ENCODE data around the gene LY6G6F. TPM values are rescaled to one million over a fixed set of nuclear protein-coding genes. Genes with fewer than 3 reads are reported as not detected.

LY6G6F gene
- total and polyA plus RNA-seq, 2 donors: not detected

GRCh38 chr6:31664790-31665500, 41.7 kb upstream of the LY6G6F start, which contains the start of gene GPANK1:
TSS of gene GPANK1 (minus strand) at chr6:31664997. CDS start at chr6:31664478, 519 bp downstream.
- peaks cover 6% of the 10 kb centered on the region for H3K36me3 ChIP-seq (ENCODE audit: insufficient read depth)
- WGBS: under 1% methylated on average over 39 of the region's 39 CpGs

GRCh38 chr6:31665501-31666336, 40.9 kb upstream of the LY6G6F start, which contains the start of gene CSNK2B:
TSS of gene CSNK2B (plus strand) at chr6:31666080. CDS start at chr6:31666832, 752 bp downstream.
- DNase-seq (ENCODE audit: extremely low spot score): peak; percentile 97
- Histone ChIP-seq H3K36me3 (ENCODE audit: insufficient read depth) (peaks cover 7% of the 10 kb centered on the region), H3K27ac (ENCODE audit: low read depth) (peak within 1 kb of the TSS; percentile 92), H3K4me1 (ENCODE audit: insufficient read depth) (no peaks in the 10 kb centered on the region), H3K4me3 (ENCODE audit: low read depth, low read length) (peak within 1 kb of the TSS; percentile 80)
- under 1% methylated on average over 63 of the region's 63 CpGs for WGBS

More at GRCh38 chr6:31664790-31665500, 41.7 kb upstream of the LY6G6F start, which contains the start of gene GPANK1:
- Histone ChIP-seq H3K27ac (ENCODE audit: low read depth) (peak within 1 kb of the TSS; percentile 92), H3K4me3 (ENCODE audit: low read depth, low read length) (peak within 1 kb of the TSS; percentile 80), H3K4me1 (ENCODE audit: insufficient read depth) (no peaks in the 10 kb centered on the region)
- DNase-seq (ENCODE audit: extremely low spot score): peak; percentile 92

GRCh38 chr6:31666337-31666965, 40.2 kb upstream of the LY6G6F start:
- Histone ChIP-seq H3K27ac (ENCODE audit: low read depth) (peak overlapping the region; percentile 87), H3K4me1 (ENCODE audit: insufficient read depth) (no peaks in the 10 kb centered on the region), H3K36me3 (ENCODE audit: insufficient read depth) (peaks cover 8% of the 10 kb centered on the region), H3K4me3 (ENCODE audit: low read depth, low read length) (peak overlapping the region; percentile 80)
- DNase-seq (ENCODE audit: extremely low spot score): no peak
- WGBS: 4% methylated on average over 15 of the region's 15 CpGs

GRCh38 chr6:31669676-31670075, 37.0 kb upstream of the LY6G6F start, which contains the start of gene LY6G5B:
TSS of gene LY6G5B (plus strand) at chr6:31669976. CDS start at chr6:31670951, 975 bp downstream.
- no peak for DNase-seq (ENCODE audit: extremely low spot score)
- WGBS: 92% methylated on average over 8 of the region's 8 CpGs
- Histone ChIP-seq H3K4me1 (ENCODE audit: insufficient read depth) (no peaks in the 10 kb centered on the region), H3K36me3 (ENCODE audit: insufficient read depth) (peaks cover 11% of the 10 kb centered on the region), H3K27ac (ENCODE audit: low read depth) (no peak within 1 kb of the TSS), H3K4me3 (ENCODE audit: low read depth, low read length) (no peak within 1 kb of the TSS)

- Histone ChIP-seq H3K36me3 (ENCODE audit: insufficient read depth) (peaks cover 2% of the 10 kb centered on the region), H3K4me3 (ENCODE audit: low read depth, low read length) (no peak overlapping the region), H3K4me1 (ENCODE audit: insufficient read depth) (no peaks in the 10 kb centered on the region), H3K27ac (ENCODE audit: low read depth) (no peak overlapping the region)
- no peak for DNase-seq (ENCODE audit: extremely low spot score)
- 85% methylated on average over 4 of the region's 4 CpGs for WGBS
These were observed 30.3 kb upstream of the LY6G6F start for GRCh38 chr6:31676322-31676903.

GRCh38 chr6:31676904-31677303, 29.8 kb upstream of the LY6G6F start:
- no peak for DNase-seq (ENCODE audit: extremely low spot score)
- Histone ChIP-seq H3K36me3 (ENCODE audit: insufficient read depth) (peaks cover 2% of the 10 kb centered on the region), H3K4me1 (ENCODE audit: insufficient read depth) (no peaks in the 10 kb centered on the region), H3K4me3 (ENCODE audit: low read depth, low read length) (no peak overlapping the region), H3K27ac (ENCODE audit: low read depth) (no peak overlapping the region)
- 72% methylated on average over 6 of the region's 6 CpGs for WGBS

GRCh38 chr6:31677955-31678354, 28.7 kb upstream of the LY6G6F start:
- Histone ChIP-seq H3K4me3 (ENCODE audit: low read depth, low read length) (no peak overlapping the region), H3K36me3 (ENCODE audit: insufficient read depth) (peaks cover 2% of the 10 kb centered on the region), H3K4me1 (ENCODE audit: insufficient read depth) (no peaks in the 10 kb centered on the region), H3K27ac (ENCODE audit: low read depth) (no peak overlapping the region)
- DNase-seq (ENCODE audit: extremely low spot score): no peak
- 72% methylated on average over 8 of the region's 8 CpGs for WGBS

- WGBS: 9% methylated on average over 17 of the region's 17 CpGs
- H3K36me3 ChIP-seq (ENCODE audit: insufficient read depth): no peaks in the 10 kb centered on the region
- H3K4me1 ChIP-seq (ENCODE audit: insufficient read depth): no peaks in the 10 kb centered on the region
- peak within 1 kb of the TSS; percentile 54 for H3K27ac ChIP-seq (ENCODE audit: low read depth)
- DNase-seq (ENCODE audit: extremely low spot score): peak; percentile 73
- H3K4me3 ChIP-seq (ENCODE audit: low read depth, low read length): peak within 1 kb of the TSS; percentile 36
These were observed 26.2 kb upstream of the LY6G6F start, which contains the start of gene LY6G5C for GRCh38 chr6:31680226-31681134. TSS of gene LY6G5C (minus strand) at chr6:31681067. CDS start at chr6:31680373, 694 bp downstream.

- Histone ChIP-seq H3K36me3 (ENCODE audit: insufficient read depth) (no peaks in the 10 kb centered on the region), H3K27ac (ENCODE audit: low read depth) (peak overlapping the region; percentile 54), H3K4me1 (ENCODE audit: insufficient read depth) (no peaks in the 10 kb centered on the region), H3K4me3 (ENCODE audit: low read depth, low read length) (peak overlapping the region; percentile 36)
- under 1% methylated on average over 40 of the region's 40 CpGs for WGBS
- no peak for DNase-seq (ENCODE audit: extremely low spot score)
These were observed 25.5 kb upstream of the LY6G6F start for GRCh38 chr6:31681135-31681671.

GRCh38 chr6:31683591-31683990, 23.1 kb upstream of the LY6G6F start:
- 65% methylated on average over 13 of the region's 13 CpGs for WGBS
- no peak overlapping the region for H3K4me3 ChIP-seq (ENCODE audit: low read depth, low read length)

GRCh38 chr6:31686483-31686882, 20.2 kb upstream of the LY6G6F start:
- 83% methylated on average over 5 of the region's 5 CpGs for WGBS
- DNase-seq (ENCODE audit: extremely low spot score): no peak
- Histone ChIP-seq H3K36me3 (ENCODE audit: insufficient read depth) (peaks cover 4% of the 10 kb centered on the region), H3K27ac (ENCODE audit: low read depth) (no peak overlapping the region), H3K4me1 (ENCODE audit: insufficient read depth) (no peaks in the 10 kb centered on the region), H3K4me3 (ENCODE audit: low read depth, low read length) (no peak overlapping the region)

More at GRCh38 chr6:31683591-31683990, 23.1 kb upstream of the LY6G6F start:
- no peak for DNase-seq (ENCODE audit: extremely low spot score)
- Histone ChIP-seq H3K36me3 (ENCODE audit: insufficient read depth) (no peaks in the 10 kb centered on the region), H3K27ac (ENCODE audit: low read depth) (no peak overlapping the region), H3K4me1 (ENCODE audit: insufficient read depth) (no peaks in the 10 kb centered on the region)

- WGBS: 87% methylated on average over 8 of the region's 8 CpGs
- no peak overlapping the region for H3K4me3 ChIP-seq (ENCODE audit: low read depth, low read length)
- H3K4me1 ChIP-seq (ENCODE audit: insufficient read depth): no peaks in the 10 kb centered on the region
- H3K36me3 ChIP-seq (ENCODE audit: insufficient read depth): peaks cover 5% of the 10 kb centered on the region
- no peak for DNase-seq (ENCODE audit: extremely low spot score)
- H3K27ac ChIP-seq (ENCODE audit: low read depth): no peak overlapping the region
These were observed 19.3 kb upstream of the LY6G6F start for GRCh38 chr6:31687321-31687720.

All from urinary bladder (tissue), 4 donors.